ENCODE data around the gene BAG5.
"Not testable (repeated sequence)": the region's sequence is repeated elsewhere in the genome, so short reads cannot be mapped to it uniquely, and the experiment has no call there.

BAG5 gene, protein sequence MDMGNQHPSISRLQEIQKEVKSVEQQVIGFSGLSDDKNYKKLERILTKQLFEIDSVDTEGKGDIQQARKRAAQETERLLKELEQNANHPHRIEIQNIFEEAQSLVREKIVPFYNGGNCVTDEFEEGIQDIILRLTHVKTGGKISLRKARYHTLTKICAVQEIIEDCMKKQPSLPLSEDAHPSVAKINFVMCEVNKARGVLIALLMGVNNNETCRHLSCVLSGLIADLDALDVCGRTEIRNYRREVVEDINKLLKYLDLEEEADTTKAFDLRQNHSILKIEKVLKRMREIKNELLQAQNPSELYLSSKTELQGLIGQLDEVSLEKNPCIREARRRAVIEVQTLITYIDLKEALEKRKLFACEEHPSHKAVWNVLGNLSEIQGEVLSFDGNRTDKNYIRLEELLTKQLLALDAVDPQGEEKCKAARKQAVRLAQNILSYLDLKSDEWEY

DNA sequence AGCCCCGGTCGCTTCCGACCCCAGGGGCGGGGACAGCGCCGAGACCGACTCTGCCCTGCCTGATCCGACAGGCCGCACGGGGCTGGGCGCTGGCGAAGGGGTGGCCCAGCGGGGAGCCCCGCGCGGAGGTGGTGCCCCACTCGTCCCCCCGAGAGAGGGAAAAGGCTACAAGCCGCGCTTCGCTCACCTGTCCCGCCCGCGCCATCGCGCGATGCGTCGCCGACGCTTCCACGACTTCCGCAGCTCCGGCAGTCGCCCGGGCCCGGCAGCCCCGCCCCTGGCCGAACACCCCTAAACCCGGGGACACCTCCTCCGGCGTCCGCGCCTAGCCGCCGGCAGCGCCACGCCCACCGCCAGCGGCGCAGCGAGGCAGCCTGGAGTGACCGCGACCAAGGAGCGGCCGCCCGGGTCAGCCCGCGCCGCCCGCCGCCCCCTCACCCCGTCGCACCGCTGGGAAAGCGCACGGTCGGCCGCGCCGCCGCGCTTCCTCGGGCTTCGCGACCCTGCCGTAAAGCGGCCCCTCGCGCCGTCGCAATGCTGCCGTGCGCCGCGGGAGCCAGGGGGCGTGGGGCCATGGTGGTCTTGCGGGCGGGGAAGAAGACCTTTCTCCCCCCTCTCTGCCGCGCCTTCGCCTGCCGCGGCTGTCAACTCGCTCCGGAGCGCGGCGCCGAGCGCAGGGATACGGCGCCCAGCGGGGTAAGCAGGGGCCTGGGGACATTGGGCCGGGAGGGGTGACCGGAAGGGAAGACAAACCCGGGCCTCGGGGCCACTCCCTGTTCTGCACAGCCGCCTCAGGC lies at the start of gene BAG5, which contains the start of gene COA8:
Gene BAG5, minus strand, starts transcription at position 229 of the 797 bp plus-strand sequence. CDS start 1,493 bp downstream, outside the sequence.
Gene COA8, plus strand, starts transcription at position 532 of the 797 bp plus-strand sequence. Its CDS starts 42 bp downstream, at position 574.
- DNase-seq: peak; percentile 87

DNA sequence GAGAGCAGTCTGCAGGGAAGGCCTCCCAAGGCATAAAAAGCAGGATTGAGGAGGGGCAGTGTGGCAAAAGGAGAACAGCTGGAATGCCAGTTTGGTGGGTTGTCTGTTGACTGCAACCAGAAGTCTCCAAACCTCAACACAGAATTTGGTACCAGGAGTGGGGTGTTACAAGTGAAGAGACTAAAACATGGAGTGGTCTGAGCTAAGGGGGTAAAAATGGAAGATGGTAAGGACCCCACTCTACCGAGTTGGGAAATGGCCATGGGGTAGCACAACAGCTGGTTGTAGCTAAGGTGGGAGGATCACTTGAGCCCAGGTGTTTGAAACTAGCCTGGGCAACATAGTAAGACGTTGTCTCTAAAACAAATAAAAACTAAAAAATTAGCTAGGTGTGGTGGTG lies 48.8 kb upstream of the BAG5 start:
- DNase-seq: no peak

DNA sequence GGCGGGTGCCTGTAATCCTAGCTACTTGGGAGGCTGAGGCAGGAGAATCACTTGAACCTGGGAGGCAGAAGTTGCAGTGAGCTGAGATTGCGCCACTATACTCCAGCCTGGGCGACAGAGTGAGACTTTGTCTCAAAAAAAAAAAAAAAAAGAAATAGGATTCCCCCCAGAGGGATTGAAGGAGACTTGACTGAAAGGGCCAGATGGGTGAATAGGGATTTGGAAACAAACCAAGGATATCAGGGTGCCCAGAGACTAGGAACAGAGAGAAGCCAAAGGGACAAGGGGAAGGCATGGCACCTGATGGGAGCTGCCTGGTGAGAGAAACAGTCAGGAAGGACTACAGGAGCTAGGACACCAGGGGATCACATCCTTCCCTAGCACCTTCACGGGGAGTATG lies 46.6 kb upstream of the BAG5 start:
- not testable (repeated sequence) for DNase-seq

DNA sequence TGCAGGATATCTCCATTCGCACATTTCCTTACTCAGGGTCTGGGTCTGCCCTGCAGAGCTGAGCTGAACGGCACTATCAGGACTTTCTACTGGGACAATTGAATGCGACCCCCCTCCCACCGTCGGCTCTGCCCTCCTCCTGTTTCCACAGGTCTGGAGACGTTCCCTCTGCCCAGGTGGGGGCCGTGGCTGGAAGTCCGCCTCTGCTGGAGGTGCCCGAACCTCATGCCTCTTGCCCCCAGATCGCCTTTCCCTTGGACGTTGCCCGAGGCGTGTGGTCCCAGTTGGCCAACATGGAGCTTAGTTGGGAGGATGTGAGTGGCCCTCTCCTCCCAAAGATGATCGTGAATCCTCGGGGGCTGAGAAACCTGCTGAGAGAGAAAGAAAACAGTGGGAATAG lies 45.4 kb upstream of the BAG5 start:
- DNase-seq: no peak

DNA sequence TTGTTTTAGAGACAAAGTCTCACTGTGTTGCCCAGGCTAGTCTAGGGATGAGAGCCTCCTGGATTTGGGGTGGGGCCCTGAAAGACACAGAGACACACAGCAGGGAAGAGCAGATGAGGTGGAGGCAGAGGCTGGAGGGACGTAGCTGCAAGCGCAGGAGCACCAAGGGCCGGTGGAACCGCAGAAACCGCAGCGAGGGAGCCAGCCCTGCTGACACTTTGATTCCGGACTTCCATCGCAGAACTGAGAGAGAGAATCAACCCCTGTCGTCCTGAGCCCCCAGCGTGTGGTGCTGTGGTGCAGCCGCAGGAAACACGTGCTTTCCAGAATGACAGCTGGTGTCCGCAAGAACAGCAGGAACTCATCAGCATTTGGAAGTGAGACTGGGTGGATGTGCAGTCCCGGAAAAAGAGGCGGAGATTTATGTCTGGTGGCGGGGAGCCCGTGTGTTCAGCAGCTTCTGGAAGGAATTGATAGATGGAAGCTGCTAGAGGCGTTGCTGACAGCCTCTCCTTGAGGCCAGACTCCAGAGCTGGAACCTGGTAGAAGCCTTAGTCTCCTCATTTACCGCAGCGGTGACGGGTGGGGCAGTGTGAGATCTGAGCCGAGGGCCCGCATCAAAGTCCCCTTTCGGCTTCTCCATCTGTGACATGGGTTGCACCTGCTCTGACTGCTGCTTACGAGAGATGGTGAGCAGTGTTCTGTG lies 44.7 kb upstream of the BAG5 start:
- DNase-seq: peak; percentile 64

DNA sequence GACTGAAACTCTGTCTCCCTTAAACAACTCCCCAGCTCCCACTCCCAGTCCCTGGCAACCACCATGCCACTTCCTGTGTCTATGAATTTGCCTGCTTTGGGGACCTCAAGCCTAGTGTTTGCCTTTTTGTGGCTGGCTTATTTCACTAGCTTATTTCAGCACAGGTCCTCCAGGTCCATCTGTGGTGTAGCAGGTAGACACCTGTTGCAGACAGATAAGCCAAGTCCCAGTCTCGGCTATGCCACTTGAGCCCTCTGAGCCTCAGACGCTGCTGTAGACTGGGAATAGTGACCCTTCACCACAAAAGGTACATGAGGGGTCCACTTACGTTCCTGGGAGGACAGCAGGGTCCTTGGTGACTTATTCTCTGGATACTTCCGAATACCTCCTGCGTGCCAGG lies 42.2 kb upstream of the BAG5 start:
- no peak for DNase-seq

DNA sequence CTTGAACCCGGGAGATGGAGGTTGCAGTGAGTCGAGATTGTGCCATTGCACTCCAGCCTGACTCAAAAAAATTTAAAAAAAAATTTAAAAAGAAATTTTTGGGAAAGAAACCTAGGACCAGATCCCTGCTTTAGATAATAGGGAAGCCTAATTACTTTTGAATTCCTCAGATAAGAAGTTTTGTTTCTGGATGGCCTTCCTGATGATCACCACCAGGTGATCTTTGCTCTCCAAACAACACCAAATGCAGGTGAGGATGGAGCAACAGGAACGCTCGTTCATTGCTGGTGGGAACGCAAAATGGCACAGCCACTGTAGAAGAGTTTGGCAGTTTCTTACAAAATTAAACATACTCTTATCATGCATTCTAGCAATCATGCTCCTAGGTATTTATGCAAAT lies 38.0 kb upstream of the BAG5 start:
- no peak for DNase-seq

DNA sequence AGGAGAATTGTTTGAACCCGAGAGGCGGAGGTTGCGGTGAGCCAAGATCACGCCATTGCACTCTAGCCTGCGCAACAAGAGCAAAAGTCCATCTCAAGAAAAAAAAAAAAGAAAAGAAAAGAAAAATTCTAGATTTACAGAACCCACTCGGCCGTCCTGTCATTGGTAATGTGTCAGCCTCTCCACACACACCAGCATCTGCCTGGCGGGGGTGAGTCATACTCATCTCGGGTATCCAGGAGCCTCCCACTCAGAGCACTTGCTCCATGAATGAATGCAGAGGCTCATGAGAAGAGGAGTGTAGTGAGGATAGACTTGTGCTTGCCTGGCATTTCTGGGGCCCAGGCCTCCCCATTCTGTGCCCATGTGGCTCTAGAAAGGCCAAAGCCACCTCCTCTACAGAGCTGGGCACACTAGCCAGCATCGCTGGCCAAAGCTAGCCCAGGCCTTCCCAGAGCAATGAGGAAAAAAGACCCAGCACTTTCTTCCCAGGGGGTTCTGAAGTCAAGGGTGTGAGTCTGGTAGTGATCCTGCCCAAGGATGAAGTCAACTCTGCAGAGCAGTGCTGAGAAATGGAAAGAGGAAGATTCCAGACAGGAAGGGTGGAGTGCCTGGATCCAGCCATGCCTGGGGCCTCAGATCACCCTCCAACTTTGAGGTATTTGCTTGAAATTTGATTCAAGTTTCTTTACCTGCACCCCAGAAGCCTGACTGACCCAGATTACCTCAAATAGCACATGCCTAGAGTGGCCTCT lies 35.3 kb upstream of the BAG5 start:
- no peak for DNase-seq

DNA sequence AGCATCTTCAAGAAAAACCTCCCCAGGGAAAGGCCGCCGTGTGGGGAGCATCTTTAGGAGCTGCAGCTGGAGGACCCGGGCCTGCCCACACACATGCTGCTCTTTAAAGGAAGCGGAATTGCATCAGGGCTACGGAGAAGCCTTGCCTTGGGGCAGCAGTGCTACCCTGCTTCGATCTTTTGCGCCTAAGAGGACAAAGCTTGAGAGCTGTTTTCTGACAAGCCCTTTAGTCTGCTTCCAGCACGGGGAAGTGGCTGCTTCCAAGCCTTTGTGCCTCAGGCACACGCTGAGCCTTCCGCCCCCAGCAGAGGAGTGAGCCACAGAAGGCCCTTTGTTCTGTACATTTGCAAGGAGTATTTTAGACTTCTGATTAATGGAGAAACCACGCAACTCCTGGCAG lies 31.8 kb upstream of the BAG5 start:
- no peak for DNase-seq

DNA sequence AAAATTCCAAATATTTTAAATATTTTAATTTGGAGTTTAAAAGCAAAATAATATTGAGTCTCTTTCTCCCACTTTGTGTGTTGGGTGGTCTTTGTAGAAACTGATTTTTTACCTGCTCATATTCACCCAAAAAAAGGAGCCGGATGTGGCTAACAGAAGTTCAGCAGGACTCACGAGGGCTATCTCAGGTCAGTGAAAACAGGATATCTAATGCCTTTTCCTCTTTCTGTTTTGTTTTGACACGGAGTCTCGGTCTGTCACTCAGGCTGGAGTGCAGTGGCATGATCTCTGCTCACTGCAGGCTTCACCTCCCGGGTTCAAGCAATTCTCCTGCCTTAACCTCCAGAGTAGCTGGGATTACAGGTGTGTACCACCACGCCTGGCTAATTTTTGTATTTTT lies 31.1 kb upstream of the BAG5 start:
- DNase-seq: no peak

DNA sequence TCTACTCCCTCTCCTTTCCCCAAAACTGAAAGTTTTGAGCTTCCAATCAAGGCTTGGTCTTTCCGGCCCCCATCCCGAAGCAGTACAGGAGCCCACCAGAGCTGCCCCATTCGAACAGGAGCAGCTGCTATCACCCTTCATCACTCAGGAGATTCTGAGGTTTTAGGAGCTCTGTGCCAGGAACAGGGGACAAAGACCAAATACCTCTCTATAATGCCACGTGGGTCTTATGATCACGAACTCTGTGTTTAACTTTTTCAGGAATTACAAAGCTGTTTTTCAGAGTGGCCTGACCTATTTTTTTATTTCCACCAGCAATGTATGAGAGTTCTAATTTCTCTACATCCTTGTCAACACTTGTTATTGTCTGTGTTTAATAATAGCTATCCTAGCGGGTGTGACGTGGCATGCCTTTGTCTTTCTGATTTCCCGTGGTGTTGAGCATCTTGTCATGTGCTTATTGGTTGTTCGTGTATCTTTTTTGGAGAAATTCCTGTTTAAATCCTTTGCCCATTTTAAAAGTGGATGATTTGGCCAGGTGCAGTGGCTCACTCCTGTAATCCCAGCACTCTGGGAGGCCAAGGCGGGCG lies 22.0 kb upstream of the BAG5 start:
- no peak for DNase-seq

DNA sequence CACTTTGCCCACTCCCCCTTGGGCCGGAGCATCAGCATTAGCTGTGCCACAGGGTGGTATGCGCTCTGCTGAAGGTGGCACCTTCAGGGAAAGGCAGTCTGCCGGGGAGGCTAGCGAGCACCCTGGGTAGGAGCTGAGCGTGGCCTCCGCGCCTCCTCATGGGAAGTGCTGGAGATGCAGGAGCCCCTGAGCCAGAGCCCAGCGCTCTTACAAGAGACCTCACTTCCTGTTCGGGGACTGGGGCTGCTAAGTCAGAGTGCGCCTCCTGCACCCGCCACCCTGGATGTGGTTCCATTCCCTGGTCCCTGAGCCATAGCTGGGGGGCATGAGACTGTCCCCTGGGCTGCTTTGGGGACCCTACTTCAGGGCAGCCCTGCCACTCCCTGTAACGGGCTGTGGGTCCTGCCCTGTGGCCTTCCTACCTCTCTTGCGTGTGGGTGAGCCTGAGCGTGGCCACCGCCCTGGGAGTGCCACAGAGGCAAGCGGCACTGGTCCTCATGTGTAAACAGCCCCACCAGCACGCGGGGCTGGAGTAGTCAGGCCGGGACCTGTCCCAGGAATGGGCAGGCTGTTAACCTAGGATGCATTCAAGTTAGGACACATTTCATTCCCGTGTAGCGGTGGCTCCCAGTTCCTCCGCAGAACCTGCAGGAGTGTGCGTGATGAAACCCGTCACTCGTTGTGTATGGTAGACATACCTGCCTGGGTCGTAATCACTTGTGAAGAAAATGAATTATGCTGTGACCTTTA lies 19.7 kb upstream of the BAG5 start:
- no peak for DNase-seq

DNA sequence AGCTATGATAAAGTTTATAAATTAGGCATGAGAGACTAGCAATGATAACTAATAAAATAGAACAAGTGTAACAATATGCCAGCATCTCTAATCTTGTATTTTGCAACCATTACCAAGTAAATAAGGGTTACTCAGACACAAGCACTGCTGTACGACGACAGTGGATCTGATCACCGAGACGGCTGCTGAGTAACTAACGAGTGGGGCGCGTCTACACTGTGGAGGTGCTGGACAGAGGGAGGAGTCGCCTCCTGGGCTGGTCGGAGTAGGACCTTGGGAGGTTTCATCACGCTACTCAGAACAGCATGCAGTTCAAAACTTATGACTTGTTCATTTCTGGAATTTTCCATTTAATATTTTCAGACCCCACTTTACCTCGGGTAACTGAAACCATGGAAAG lies 18.7 kb upstream of the BAG5 start:
- no peak for DNase-seq

DNA sequence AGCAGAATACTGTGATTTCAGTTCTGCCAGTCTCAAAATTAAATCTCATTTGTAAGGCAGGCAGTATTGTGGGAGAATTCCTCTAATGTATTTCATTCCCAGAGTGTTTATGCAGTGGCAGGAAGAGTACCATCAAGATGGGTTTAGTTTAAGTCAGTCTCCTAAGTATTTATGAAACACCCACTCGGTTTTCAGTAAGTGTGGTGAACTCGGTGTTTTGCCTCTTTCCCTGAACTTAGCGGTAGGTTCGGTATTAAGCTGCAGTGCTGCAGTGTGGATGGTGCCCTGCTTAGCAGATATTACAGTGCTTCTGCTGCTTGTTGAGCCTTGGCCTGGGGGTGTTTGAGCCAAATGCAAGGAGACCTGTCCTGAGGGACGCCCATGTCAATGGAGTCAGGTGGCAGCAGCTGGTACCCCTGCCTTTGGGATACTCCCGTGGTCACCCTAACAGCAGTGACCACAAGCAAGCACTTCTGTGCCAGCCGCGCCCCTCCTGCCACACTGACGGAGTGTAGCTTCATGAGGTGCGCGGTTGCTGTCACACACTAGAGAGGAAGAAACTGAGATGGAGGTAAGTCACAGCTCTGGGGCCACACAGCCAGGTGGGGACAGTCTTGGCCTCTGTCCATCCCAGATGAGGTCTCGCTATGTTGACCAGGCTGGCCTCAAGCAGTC lies 16.1 kb upstream of the BAG5 start:
- DNase-seq: no peak

DNA sequence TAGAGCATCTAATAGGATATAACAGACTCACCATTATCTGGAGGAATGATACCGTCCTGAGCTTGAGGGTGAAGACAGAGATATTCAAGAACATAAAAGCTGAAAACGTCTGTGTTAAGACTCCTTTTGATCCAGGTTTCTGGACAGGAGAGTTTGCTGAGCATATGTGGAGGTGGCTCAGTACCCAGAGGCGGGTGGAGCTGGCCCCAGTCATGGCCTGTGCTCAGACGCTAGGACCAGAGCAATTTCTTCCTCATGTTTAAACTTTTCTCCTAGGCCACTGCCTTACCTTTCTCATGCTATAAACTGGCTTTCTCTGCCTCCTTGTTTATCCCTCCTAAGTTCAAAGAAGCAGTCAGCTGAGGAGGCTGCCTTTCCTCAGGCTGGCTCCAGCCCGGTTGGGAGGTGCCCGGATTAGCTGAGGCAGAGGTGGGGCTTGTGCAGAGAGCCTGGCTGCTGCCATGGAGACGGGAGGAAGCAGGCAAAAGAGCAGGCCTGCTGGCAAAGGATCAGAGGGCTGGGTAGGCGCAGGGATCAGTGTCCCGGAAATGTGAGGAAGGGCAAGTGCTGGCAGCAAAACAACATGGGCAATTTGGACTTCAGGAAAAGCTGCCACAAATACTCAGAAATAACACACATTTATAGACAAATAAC lies 14.0 kb upstream of the BAG5 start:
- DNase-seq: peak; percentile 62

DNA sequence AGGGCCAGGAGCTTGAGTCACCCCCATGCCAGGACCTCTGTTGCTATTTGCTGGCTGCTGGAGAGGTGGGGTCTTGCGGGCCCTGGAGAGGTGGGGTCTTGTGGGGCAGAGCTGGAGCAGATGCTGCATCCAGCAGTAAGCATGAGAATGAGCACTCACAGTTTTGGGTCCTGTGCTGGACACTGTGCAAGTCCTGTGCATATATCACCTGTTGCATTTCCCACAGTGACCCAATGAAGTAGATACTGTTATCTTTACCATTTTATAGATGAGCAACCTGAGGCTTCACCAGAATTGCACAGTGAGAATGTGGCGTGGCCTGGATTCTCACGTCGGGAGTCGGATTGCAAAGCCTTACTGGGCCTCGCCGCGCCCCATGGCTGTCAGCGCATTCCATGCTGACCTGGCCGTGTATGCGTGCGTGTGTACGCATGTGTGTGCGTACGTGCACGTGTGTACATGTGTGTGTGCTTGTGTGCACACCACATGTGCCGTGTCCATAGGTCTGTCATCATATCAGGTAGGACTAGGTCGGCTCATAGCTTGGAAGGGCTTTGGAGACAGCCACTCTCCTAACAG lies 12.3 kb upstream of the BAG5 start:
- DNase-seq: no peak

DNA sequence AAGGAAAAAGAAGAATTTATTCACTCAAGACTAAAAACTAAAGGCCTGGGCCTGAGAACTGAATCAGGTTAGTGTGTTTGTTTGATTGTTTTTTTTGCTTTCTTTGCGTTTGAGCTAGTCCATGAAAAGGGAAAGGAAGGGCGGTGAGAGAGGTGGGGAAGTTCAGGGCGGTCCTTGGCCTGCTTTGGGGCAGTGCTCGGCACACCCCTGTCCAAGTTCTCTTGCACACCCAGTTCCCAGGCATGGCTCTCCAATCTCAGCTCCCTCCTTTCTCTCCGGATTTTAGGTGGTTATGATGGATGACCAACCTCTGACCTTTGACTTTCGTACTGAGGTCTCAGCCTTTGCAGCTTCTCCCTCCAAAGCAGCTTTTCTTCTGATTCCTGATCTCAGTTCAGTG lies 11.6 kb upstream of the BAG5 start:
- no peak for DNase-seq

DNA sequence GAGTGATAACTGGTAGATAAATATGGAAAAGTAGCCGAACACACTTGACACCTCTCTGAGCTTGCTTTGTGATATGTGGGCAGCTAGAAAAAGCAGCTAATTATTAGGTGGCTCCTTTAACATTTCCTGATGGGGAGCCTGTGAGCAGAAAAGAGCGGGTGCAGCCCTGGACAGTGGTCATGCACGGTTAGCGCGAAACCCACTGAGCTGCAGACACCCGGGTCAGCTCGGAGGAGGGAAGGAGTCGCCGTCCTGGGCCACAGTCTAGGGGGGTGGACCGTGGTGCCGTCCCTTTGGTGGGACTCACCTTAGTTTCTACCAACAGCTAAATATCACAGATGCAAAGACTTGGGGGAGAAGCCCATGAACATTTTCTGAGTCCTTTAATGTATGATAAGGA lies 7.0 kb upstream of the BAG5 start:
- no peak for DNase-seq

DNA sequence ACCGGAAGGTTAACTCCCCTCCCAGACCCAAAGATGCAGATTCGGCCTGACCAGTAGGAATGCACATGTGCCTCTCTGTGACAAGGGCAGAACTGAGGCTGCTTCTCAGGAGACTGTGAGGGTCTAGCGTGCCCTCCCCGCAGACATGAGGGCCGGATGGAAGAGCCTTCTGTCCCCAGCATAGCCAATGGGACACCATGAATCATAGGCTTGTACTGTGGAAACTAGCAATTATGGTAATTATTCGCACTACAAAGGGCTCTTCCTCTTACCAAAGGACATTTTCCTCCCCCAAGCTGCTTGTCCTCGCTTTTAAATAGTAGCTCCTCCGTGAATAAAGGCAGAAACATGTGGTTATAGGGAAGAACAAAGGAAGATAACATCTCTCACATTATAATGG lies 6.5 kb upstream of the BAG5 start:
- DNase-seq: no peak
